ENCODE data around the gene UGP2.

- no peak for TF ChIP-seq CTCF (conservative IDR thresholded peaks at IDR 0.05; ENCODE audit: low read depth, low read length)
- no peak for TF ChIP-seq POLR2A (IDR thresholded peaks at IDR 0.05; ENCODE audit: low read depth, low read length)
- TF ChIP-seq NFE2L2 (IDR thresholded peaks at IDR 0.05; ENCODE audit: low read depth, low read length) = no peak
- no peak for TF ChIP-seq CEBPB (IDR thresholded peaks at IDR 0.05; ENCODE audit: low read depth, low read length)
- no peak for TF ChIP-seq RCOR1 (IDR thresholded peaks at IDR 0.05; ENCODE audit: insufficient replicate concordance, low read length)
Measured at GRCh38 chr2:63926815-63927214, 85.1 kb downstream of the UGP2 start.
